Hepatocyte (in vitro differentiated cells): Measurements from ENCODE around the gene SH2D7.

Experiments used
- CTCF ChIP-seq: fragments of 200-600 bp; sonication (generic); IDR thresholded peaks from 2 replicates; pipeline ENCODE4 v1.5.1; 2016; ENCODE audit warnings: antibody characterized with exemption, mild to moderate bottlenecking; ENCODE audit not compliant: poor library complexity
- EZH2 ChIP-seq: fragments of 200-600 bp; sonication (generic); IDR thresholded peaks from 2 replicates; pipeline ENCODE4 v1.6.1; 2016; ENCODE audit warnings: antibody characterized with exemption, mild to moderate bottlenecking, borderline replicate concordance
- EZH2phosphoT487 ChIP-seq: fragments of 200-600 bp; sonication (generic); IDR thresholded peaks from one replicate; pipeline ENCODE4 v1.6.1; 2018; ENCODE audit warnings: antibody characterized with exemption, mild to moderate bottlenecking, low read depth, moderate library complexity; ENCODE audit not compliant: unreplicated experiment, severe bottlenecking

GRCh38 chr15:78149805-78150751 lies 57.7 kb downstream of the SH2D7 start:
- no peak for TF ChIP-seq EZH2
- no peak for TF ChIP-seq EZH2phosphoT487
- TF ChIP-seq CTCF: no peak
